IPS-NIHi7 (cell line): ENCODE results near the gene TRIM65.
"Not testable (repeated sequence)": the region's sequence is repeated elsewhere in the genome, so short reads cannot be mapped to it uniquely, and the experiment has no call there.

ENCODE experiments used
- DNase-seq: peaks from one replicate; pipeline ENCODE4 v3.0.0; 2012; ENCODE audit warnings: mixed read lengths; ENCODE audit errors: extremely low spot score

TRIM65 gene

GRCh38 chr17:75876190-75876937, 20.4 kb downstream of the TRIM65 start:
- peak; percentile 61 for DNase-seq

GRCh38 chr17:75875940-75876189, 20.9 kb downstream of the TRIM65 start:
- no peak for DNase-seq

GRCh38 chr17:75875182-75875939, 21.4 kb downstream of the TRIM65 start:
- DNase-seq = no peak

GRCh38 chr17:75874323-75875181, 22.2 kb downstream of the TRIM65 start:
- DNase-seq = no peak

- no peak for DNase-seq
These were observed 23.0 kb downstream of the TRIM65 start for GRCh38 chr17:75873587-75874322.

- no peak for DNase-seq
These were observed 24.1 kb downstream of the TRIM65 start for GRCh38 chr17:75872434-75873351.

- not testable (repeated sequence) for DNase-seq
These were observed 26.5 kb downstream of the TRIM65 start for GRCh38 chr17:75870228-75870627.

GRCh38 chr17:75869282-75870141, 27.2 kb downstream of the TRIM65 start:
- DNase-seq = no peak

- DNase-seq = not testable (repeated sequence)
These were observed 27.9 kb downstream of the TRIM65 start for GRCh38 chr17:75868730-75869281.

GRCh38 chr17:75865404-75866188, 31.2 kb downstream of the TRIM65 start:
- not testable (repeated sequence) for DNase-seq

GRCh38 chr17:75864887-75865286, 31.9 kb downstream of the TRIM65 start:
- not testable (repeated sequence) for DNase-seq

GRCh38 chr17:75864448-75864871, 32.3 kb downstream of the TRIM65 start:
- peak; percentile 62 for DNase-seq

GRCh38 chr17:75861927-75862317, 34.8 kb downstream of the TRIM65 start:
- DNase-seq = no peak

GRCh38 chr17:75859358-75859757, 37.4 kb downstream of the TRIM65 start:
- DNase-seq = not testable (repeated sequence)

- DNase-seq = peak; percentile 34
These were observed 40.5 kb downstream of the TRIM65 start for GRCh38 chr17:75856062-75856756.

- DNase-seq = peak; percentile 97
These were observed 41.3 kb downstream of the TRIM65 start, which contains the start of gene WBP2 for GRCh38 chr17:75855310-75856061. Gene WBP2 (minus strand): TSS chr17:75855335. CDS start chr17:75855297, 38 bp downstream.

- DNase-seq = peak; percentile 54
These were observed 41.9 kb downstream of the TRIM65 start for GRCh38 chr17:75854881-75855309.
